Measurements from ENCODE around the gene GALNS.

The GALNS gene

DNA sequence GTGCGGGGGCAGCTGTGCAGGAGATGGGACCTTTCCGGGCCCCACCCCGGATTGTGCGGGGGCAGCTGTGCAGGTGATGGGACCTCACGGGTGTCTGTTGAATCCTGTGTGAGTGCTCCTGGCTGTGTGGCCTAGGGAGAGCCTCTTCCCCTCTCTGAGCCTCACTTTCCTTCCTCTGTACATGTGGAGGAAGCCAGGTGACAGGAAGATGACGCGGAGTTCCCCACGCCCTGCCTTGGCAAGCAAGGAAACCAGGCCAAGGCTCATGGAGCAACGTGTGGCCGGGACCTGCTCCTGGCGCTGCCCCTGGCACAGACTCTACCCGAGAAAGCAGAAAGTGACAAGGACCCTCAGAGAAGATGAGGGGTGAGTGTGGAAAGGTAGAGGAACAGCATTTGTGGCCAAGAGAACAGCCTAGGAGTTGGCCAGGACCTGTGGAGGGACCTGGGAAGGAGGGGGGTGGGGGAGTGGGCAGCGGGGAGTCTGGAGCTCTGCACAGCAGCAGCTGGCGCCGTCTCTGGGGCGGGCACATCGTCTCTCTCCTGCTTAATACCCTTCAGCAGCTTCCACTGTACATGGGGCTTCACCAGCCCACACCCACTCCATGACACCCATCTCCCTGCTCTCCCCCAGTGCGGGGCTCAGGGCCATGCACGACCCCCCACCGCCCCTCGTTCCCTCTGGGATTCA lies 48.1 kb upstream of the GALNS start:
- no peaks in the 10 kb centered on the region for H3K36me3 ChIP-seq (ENCODE audit: low read length)
- no peak for TF ChIP-seq EZH2phosphoT487 (conservative IDR thresholded peaks at IDR 0.05; ENCODE audit: low read length)
- TF ChIP-seq, protein P1, sequence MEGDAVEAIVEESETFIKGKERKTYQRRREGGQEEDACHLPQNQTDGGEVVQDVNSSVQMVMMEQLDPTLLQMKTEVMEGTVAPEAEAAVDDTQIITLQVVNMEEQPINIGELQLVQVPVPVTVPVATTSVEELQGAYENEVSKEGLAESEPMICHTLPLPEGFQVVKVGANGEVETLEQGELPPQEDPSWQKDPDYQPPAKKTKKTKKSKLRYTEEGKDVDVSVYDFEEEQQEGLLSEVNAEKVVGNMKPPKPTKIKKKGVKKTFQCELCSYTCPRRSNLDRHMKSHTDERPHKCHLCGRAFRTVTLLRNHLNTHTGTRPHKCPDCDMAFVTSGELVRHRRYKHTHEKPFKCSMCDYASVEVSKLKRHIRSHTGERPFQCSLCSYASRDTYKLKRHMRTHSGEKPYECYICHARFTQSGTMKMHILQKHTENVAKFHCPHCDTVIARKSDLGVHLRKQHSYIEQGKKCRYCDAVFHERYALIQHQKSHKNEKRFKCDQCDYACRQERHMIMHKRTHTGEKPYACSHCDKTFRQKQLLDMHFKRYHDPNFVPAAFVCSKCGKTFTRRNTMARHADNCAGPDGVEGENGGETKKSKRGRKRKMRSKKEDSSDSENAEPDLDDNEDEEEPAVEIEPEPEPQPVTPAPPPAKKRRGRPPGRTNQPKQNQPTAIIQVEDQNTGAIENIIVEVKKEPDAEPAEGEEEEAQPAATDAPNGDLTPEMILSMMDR (IDR thresholded peaks at IDR 0.05; ENCODE audit: insufficient read depth, low read length, poor library complexity, severe bottlenecking) = no peak
- H3F3A ChIP-seq (ENCODE audit: insufficient read depth) = no peaks in the 10 kb centered on the region
- H3K4me3 ChIP-seq (ENCODE audit: insufficient read depth, low read length, poor library complexity, severe bottlenecking) = no peak overlapping the region
- H2AFZ ChIP-seq (ENCODE audit: low read depth, low read length, severe bottlenecking) = no peak overlapping the region
- peaks cover 78% of the 10 kb centered on the region for H3K79me2 ChIP-seq (ENCODE audit: insufficient read depth, low read length)
- H3K9me3 ChIP-seq (ENCODE audit: insufficient read depth, low read length) = no peaks in the 10 kb centered on the region
- no peaks in the 10 kb centered on the region for H3K27me3 ChIP-seq (ENCODE audit: low read length)
- no peak overlapping the region for H3K4me2 ChIP-seq (ENCODE audit: low read depth, low read length, poor library complexity, severe bottlenecking)
- no peak overlapping the region for H3K9ac ChIP-seq (ENCODE audit: low read length)
- H3K27ac ChIP-seq (ENCODE audit: low read depth, low read length) = no peak overlapping the region
- no peaks in the 10 kb centered on the region for H3K9me2 ChIP-seq (replicated peaks; ENCODE audit: insufficient read depth, low read length)
- H4K20me1 ChIP-seq (ENCODE audit: low read depth, low read length) = peaks cover 11% of the 10 kb centered on the region; the same call in 1 of the 2 replicates

DNA sequence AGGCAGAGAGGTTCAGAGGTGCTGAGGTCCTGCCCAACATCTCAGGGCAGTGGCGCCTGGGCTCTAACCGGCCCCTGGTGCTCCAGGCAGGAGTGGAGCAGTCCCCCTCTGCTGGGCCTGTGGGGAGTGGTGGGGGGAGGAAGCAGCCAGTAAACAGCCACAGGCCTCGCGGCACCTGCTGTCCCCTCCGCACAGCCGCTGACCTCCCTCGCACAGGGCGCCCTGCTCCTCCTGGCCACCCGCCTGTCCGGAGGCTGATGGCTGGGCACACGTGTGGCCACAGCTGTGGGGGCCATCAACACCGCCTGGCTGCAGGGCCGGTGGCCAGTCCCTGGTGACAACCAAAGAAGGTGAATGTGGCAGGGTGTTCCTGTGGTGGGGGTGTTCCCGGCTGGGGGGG lies 46.5 kb upstream of the GALNS start:
- Histone ChIP-seq H4K20me1 (ENCODE audit: low read depth, low read length) (peaks cover 4% of the 10 kb centered on the region; the same call in 1 of the 2 replicates), H3K27ac (ENCODE audit: low read depth, low read length) (no peak overlapping the region), H3K9me3 (ENCODE audit: insufficient read depth, low read length) (no peaks in the 10 kb centered on the region), H3K4me3 (ENCODE audit: insufficient read depth, low read length, poor library complexity, severe bottlenecking) (no peak overlapping the region), H3K27me3 (ENCODE audit: low read length) (no peaks in the 10 kb centered on the region), H2AFZ (ENCODE audit: low read depth, low read length, severe bottlenecking) (no peak overlapping the region), H3K79me2 (ENCODE audit: insufficient read depth, low read length) (peaks cover 63% of the 10 kb centered on the region), H3K36me3 (ENCODE audit: low read length) (no peaks in the 10 kb centered on the region), H3K4me2 (ENCODE audit: low read depth, low read length, poor library complexity, severe bottlenecking) (no peak overlapping the region), H3K9ac (ENCODE audit: low read length) (no peak overlapping the region), H3F3A (ENCODE audit: insufficient read depth) (no peaks in the 10 kb centered on the region), H3K9me2 (replicated peaks; ENCODE audit: insufficient read depth, low read length) (no peaks in the 10 kb centered on the region)
- no peak for TF ChIP-seq EZH2phosphoT487 (conservative IDR thresholded peaks at IDR 0.05; ENCODE audit: low read length)
- TF ChIP-seq, protein P1 (IDR thresholded peaks at IDR 0.05; ENCODE audit: insufficient read depth, low read length, poor library complexity, severe bottlenecking) = no peak

DNA sequence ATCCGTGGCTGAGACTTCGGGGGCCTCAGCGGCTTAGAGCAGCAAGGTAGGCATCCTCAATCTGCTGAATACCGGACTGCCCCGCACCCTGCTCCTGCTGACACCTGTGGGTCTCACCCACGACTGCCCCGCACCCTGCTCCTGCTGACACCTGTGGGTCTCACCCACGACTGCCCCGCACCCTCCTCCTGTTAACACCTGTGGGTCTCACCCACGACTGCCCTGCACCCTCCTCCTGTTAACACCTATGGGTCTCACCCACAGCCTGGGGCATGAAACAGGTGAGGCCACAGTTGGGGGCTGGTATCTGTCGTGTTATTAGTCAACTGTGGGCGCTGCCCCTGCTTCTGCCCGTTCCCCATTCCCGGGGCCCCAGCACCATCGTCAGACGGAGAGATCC lies 46.0 kb upstream of the GALNS start:
- Histone ChIP-seq H3K4me2 (ENCODE audit: low read depth, low read length, poor library complexity, severe bottlenecking) (no peak overlapping the region), H4K20me1 (ENCODE audit: low read depth, low read length) (peaks cover 4% of the 10 kb centered on the region; the same call in 1 of the 2 replicates), H3K36me3 (ENCODE audit: low read length) (no peaks in the 10 kb centered on the region), H3K4me3 (ENCODE audit: insufficient read depth, low read length, poor library complexity, severe bottlenecking) (no peak overlapping the region), H3K9me2 (replicated peaks; ENCODE audit: insufficient read depth, low read length) (no peaks in the 10 kb centered on the region), H3F3A (ENCODE audit: insufficient read depth) (no peaks in the 10 kb centered on the region), H3K9me3 (ENCODE audit: insufficient read depth, low read length) (no peaks in the 10 kb centered on the region), H2AFZ (ENCODE audit: low read depth, low read length, severe bottlenecking) (no peak overlapping the region), H3K27me3 (ENCODE audit: low read length) (no peaks in the 10 kb centered on the region), H3K27ac (ENCODE audit: low read depth, low read length) (no peak overlapping the region), H3K79me2 (ENCODE audit: insufficient read depth, low read length) (peaks cover 58% of the 10 kb centered on the region), H3K9ac (ENCODE audit: low read length) (no peak overlapping the region)
- no peak for TF ChIP-seq EZH2phosphoT487 (conservative IDR thresholded peaks at IDR 0.05; ENCODE audit: low read length)
- TF ChIP-seq, protein P1 (IDR thresholded peaks at IDR 0.05; ENCODE audit: insufficient read depth, low read length, poor library complexity, severe bottlenecking) = no peak

Data from SU-DHL-6 (cell line).